HEK293 (cell line): ENCODE results near the gene MAIP1.

Experiments used
- CTCF ChIA-PET: fragments of 350-600 bp; formaldehyde crosslinking; extraction: SDS; loops from one replicate; lab custom pipeline; 2021; ENCODE audit warnings: antibody characterized with exemption; lab: Yijun Ruan, JAX
- POLR2A ChIA-PET: fragments of 300-600 bp; formaldehyde crosslinking; extraction: SDS; loops from one replicate; lab custom pipeline; 2020; ENCODE audit warnings: antibody characterized with exemption, inconsistent platforms; lab: Yijun Ruan, JAX
- H3K27ac ChIP-seq: fragments of 200-500 bp; sonication (Bioruptor generic); 2 replicates; pipeline ENCODE4 v1.5.1; 2014; ENCODE audit warnings: low read depth, low read length, control low read depth, inconsistent platforms; ENCODE audit errors: extremely low read depth
- H3K36me3 ChIP-seq, 2 experiments: fragments of 200-500 bp in 1 of 2; sonication (Bioruptor generic) in 1 of 2; 1 replicate in 1 of 2; 2 replicates in 1 of 2; pipeline ENCODE4 v1.5.1; 2014 to 2017; ENCODE audit warnings: inconsistent platforms in 2 of 2, low read length in 2 of 2; ENCODE audit not compliant: control insufficient read depth in 2 of 2, insufficient read depth in 1 of 2
- H3K4me1 ChIP-seq: fragments of 200-500 bp; sonication (Bioruptor generic); 2 replicates; pipeline ENCODE4 v1.5.1; 2014; ENCODE audit warnings: mild to moderate bottlenecking, low read length, inconsistent platforms; ENCODE audit not compliant: control insufficient read depth, insufficient read depth
- H3K4me3 ChIP-seq: 2 replicates; pipeline ENCODE4 v1.5.1; 2011; ENCODE audit warnings: low read depth, mild to moderate bottlenecking, control low read depth, low read length, moderate library complexity
- H3K9me3 ChIP-seq: fragments of 200-500 bp; sonication (Bioruptor generic); 2 replicates; pipeline ENCODE4 v1.5.1; 2014; ENCODE audit warnings: low read depth, low read length, inconsistent platforms; ENCODE audit not compliant: control insufficient read depth, insufficient read depth
- HIC1 ChIP-seq: fragments of 450-650 bp; formaldehyde crosslinking; IDR thresholded peaks from 2 replicates; pipeline ENCODE4 v1.5.1; 2016; ENCODE audit warnings: missing biosample characterization, missing genetic modification characterization
- KLF7 ChIP-seq: fragments of 450-650 bp; formaldehyde crosslinking; IDR thresholded peaks from 2 replicates; pipeline ENCODE4 v1.5.1; 2016; ENCODE audit warnings: missing biosample characterization, missing genetic modification characterization, borderline replicate concordance
- MEIS1 ChIP-seq: sonication (generic); formaldehyde crosslinking; IDR thresholded peaks from 2 replicates; pipeline ENCODE4 v1.8.1; 2022; ENCODE audit warnings: missing genetic modification reagents, mild to moderate bottlenecking, borderline replicate concordance
- REST ChIP-seq: fragments of 450-650 bp; formaldehyde crosslinking; IDR thresholded peaks from 2 replicates; pipeline ENCODE4 v1.5.1; 2016; ENCODE audit warnings: missing biosample characterization, missing genetic modification characterization
- SCRT1 ChIP-seq: fragments of 450-650 bp; formaldehyde crosslinking; IDR thresholded peaks from 2 replicates; pipeline ENCODE4 v1.5.1; 2016; ENCODE audit warnings: missing biosample characterization, missing genetic modification characterization, borderline replicate concordance
- SCRT2 ChIP-seq: fragments of 450-650 bp; formaldehyde crosslinking; IDR thresholded peaks from 2 replicates; pipeline ENCODE4 v1.5.1; 2016; ENCODE audit warnings: missing biosample characterization, missing genetic modification characterization
- ZBTB48 ChIP-seq: fragments of 450-650 bp; formaldehyde crosslinking; IDR thresholded peaks from 2 replicates; pipeline ENCODE4 v1.5.1; 2016; ENCODE audit warnings: missing biosample characterization, missing genetic modification characterization
- ZNF16 ChIP-seq: fragments of 450-650 bp; formaldehyde crosslinking; IDR thresholded peaks from 2 replicates; pipeline ENCODE4 v1.5.1; 2016; ENCODE audit warnings: low read depth, missing biosample characterization, missing genetic modification characterization
- ZNF302 ChIP-seq: fragments of 450-650 bp; formaldehyde crosslinking; IDR thresholded peaks from 2 replicates; pipeline ENCODE4 v1.5.1; 2016; ENCODE audit warnings: missing biosample characterization, missing genetic modification characterization, low read depth
- ZNF324 ChIP-seq: fragments of 450-650 bp; formaldehyde crosslinking; IDR thresholded peaks from 2 replicates; pipeline ENCODE4 v1.5.1; 2016; ENCODE audit warnings: missing biosample characterization, missing genetic modification characterization
- ZNF366 ChIP-seq: fragments of 450-650 bp; formaldehyde crosslinking; conservative IDR thresholded peaks from 2 replicates; pipeline ENCODE4 v1.5.1; 2016; ENCODE audit warnings: missing biosample characterization, missing genetic modification characterization
- ZNF501 ChIP-seq: fragments of 450-650 bp; formaldehyde crosslinking; IDR thresholded peaks from 2 replicates; pipeline ENCODE4 v1.5.1; 2016; ENCODE audit warnings: missing biosample characterization, missing genetic modification characterization
- ZNF521 ChIP-seq: fragments of 450-650 bp; formaldehyde crosslinking; IDR thresholded peaks from 2 replicates; pipeline ENCODE4 v1.5.1; 2017; ENCODE audit warnings: missing biosample characterization, mild to moderate bottlenecking, missing genetic modification characterization
- ZNF571 ChIP-seq: fragments of 450-650 bp; formaldehyde crosslinking; IDR thresholded peaks from 2 replicates; pipeline ENCODE4 v1.5.0; 2017; ENCODE audit warnings: missing biosample characterization, missing genetic modification characterization
- ZNF596 ChIP-seq: fragments of 450-650 bp; IDR thresholded peaks from 2 replicates; pipeline ENCODE4 v1.5.0; 2018; ENCODE audit warnings: missing biosample characterization, mild to moderate bottlenecking, missing genetic modification characterization, moderate library complexity
- ZNF623 ChIP-seq: fragments of 450-650 bp; formaldehyde crosslinking; IDR thresholded peaks from 2 replicates; pipeline ENCODE4 v1.5.1; 2016; ENCODE audit warnings: missing biosample characterization, missing genetic modification characterization
- ZNF660 ChIP-seq: fragments of 450-650 bp; IDR thresholded peaks from 2 replicates; pipeline ENCODE4 v1.5.1; 2018; ENCODE audit warnings: missing biosample characterization, mild to moderate bottlenecking, missing genetic modification characterization
- TF ChIP-seq, protein P1 (sequence below): fragments of 450-650 bp; formaldehyde crosslinking; IDR thresholded peaks from 2 replicates; pipeline ENCODE4 v1.5.1; 2016; ENCODE audit warnings: missing biosample characterization, missing genetic modification characterization

MAIP1 gene

DNA sequence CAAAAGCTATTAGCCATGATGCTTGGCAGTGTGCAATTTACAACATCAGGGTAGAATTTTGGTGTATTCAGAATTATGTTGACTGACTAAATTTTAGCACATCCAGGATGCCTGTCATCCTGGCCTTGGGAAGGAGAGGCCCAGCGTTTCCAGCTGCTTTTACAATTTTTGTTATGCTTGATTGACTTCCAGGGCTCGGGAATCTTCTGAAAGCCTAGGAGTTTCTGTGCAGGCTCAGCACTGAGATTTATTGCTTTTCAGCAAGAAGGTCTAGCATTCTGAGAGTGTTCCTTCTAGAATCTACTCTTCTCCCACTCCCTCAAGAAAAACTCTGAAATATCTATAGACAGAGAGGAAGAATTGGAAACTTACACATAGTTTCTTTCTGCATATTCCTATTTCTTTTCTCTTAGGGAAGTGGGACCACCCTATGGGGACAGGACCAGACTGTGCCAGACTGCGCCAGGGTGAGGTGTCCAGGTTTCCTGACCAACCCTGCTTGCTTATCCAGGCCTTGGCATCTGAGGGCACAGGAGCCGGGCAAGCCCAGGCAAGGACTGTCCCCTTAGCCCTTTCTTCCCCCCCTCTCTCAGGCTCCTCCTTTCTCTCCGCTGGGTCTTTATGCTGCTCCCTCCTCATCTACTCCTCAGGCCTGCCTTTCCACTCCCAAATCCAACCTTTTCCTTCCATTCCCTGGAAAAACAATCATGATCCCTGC is 26.9 kb downstream of the MAIP1 start:
- TF ChIP-seq ZNF623 (tag by site-specific recombination) (no peak), ZNF571 (no peak), ZBTB48 (tag by site-specific recombination) (no peak), ZNF521 (tag by site-specific recombination) (no peak), ZNF366 (tag by site-specific recombination) (no peak)
- TF ChIP-seq, protein P1, sequence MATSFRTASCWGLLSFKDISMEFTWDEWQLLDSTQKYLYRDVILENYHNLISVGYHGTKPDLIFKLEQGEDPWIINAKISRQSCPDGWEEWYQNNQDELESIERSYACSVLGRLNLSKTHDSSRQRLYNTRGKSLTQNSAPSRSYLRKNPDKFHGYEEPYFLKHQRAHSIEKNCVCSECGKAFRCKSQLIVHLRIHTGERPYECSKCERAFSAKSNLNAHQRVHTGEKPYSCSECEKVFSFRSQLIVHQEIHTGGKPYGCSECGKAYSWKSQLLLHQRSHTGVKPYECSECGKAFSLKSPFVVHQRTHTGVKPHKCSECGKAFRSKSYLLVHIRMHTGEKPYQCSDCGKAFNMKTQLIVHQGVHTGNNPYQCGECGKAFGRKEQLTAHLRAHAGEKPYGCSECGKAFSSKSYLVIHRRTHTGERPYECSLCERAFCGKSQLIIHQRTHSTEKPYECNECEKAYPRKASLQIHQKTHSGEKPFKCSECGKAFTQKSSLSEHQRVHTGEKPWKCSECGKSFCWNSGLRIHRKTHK (tag by site-specific recombination), result no peak
- Histone ChIP-seq H3K4me3 (no peak overlapping the region), H3K27ac (no peak overlapping the region), H3K9me3 (no peaks in the 10 kb centered on the region), H3K36me3 (no peaks in the 10 kb centered on the region), H3K4me1 (peaks cover 2% of the 10 kb centered on the region)
- ChIA-PET POLR2A (no interaction called here), CTCF (interaction anchor here (0.6 to 0.8 kb wide), 3 partner anchors 489 to 1223 kb away, joined by 3 to 4 read pairs (median 3); no protein-coding TSS in a partner anchor)

DNA sequence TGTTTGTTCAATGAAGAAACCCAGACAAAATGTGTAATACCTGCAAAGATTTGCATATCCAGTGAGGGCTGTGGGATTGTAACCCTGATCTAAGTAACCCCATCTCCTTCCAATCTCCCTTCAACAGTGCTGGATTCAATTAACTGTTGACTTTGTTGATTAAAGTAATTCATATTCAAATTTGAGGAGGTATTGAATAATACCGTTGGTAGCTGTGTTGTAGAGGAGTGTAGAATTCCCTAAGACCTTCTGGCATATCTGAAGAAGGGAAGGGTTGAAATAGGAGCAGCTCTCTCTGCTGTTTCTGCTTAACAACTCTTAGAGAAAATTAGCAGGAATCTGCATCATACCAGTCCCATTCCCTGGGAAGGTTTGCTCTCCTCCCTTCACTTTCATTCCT is 28.2 kb downstream of the MAIP1 start:
- Histone ChIP-seq H3K36me3 (no peaks in the 10 kb centered on the region), H3K4me3 (no peak overlapping the region), H3K9me3 (no peaks in the 10 kb centered on the region), H3K4me1 (peaks cover 5% of the 10 kb centered on the region), H3K27ac (no peak overlapping the region)
- POLR2A ChIA-PET, result no interaction called here
- TF ChIP-seq ZNF596 (tag by site-specific recombination), result no peak
- no peak for TF ChIP-seq MEIS1 (CRISPR knock-in tag)
- no peak for TF ChIP-seq SCRT1 (tag by site-specific recombination)
- no peak for TF ChIP-seq KLF7 (tag by site-specific recombination)
- CTCF ChIA-PET, result interaction anchor here (1.5 to 2.5 kb wide), 2 partner anchors 10 to 501 kb away, joined by 3 to 8 read pairs; no protein-coding TSS in a partner anchor

DNA sequence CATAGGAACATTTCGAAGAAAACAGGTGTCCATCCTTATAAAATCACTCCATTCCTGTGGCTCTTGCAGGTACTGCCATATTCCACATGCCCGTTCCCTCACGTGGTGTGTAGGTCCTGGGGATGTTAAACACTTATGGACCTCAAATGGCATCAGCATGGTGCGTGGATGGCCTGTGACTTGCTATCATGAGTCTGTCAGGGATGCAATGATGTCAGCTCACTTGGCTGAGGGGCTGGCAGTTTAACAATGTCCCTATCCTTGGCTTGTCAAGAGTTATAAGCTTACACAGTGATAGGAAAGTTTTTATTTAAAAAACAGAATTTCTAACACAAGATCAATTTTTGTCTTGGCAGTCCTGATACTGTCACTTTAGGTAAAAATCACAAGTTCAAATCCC is 28.8 kb downstream of the MAIP1 start:
- TF ChIP-seq SCRT2 (tag by site-specific recombination), result no peak
- no peak for TF ChIP-seq ZNF660 (tag by site-specific recombination)
- no peak for TF ChIP-seq ZNF302
- no peak for TF ChIP-seq REST (tag by site-specific recombination)
- no peak for TF ChIP-seq ZNF16 (tag by site-specific recombination)
- no peak for TF ChIP-seq ZNF324 (tag by site-specific recombination)
- no peak for TF ChIP-seq HIC1 (tag by site-specific recombination)
- no peak for TF ChIP-seq ZNF501 (tag by site-specific recombination)
- H3K36me3 ChIP-seq, result no peaks in the 10 kb centered on the region
- no peak overlapping the region for H3K4me3 ChIP-seq
- ChIA-PET CTCF (interaction anchor here (0.5 to 2.5 kb wide), 11 partner anchors 10 to 751 kb away, joined by 3 to 36 read pairs (median 3); partner anchors contain the start of gene SPATS2L), POLR2A (no interaction called here)
- no peak overlapping the region for H3K27ac ChIP-seq
- peaks cover 5% of the 10 kb centered on the region for H3K4me1 ChIP-seq
- no peaks in the 10 kb centered on the region for H3K9me3 ChIP-seq
